IMR-90 (cell line): ENCODE results near the gene ACVR1. TPM values are rescaled to one million over a fixed set of nuclear protein-coding genes. Genes with fewer than 3 reads are reported as not detected.

ENCODE experiments used
- ATAC-seq: fragments of 200-7000 bp; cut with Tn5 transposase; 2 replicates; pipeline ENCODE4 v1.9.1; 2020; ENCODE audit warnings: low read depth, mild to moderate bottlenecking, moderate library complexity
- BruUV-seq: library from RNA; stranded (reverse); fragments of 400-500 nt; replicated peaks from 2 replicates; lab custom pipeline; 2021; lab: Mats Ljungman, UMichigan
- CTCF ChIA-PET: fragments of 300-600 bp; formaldehyde crosslinking; extraction: SDS; loops from one replicate; lab custom pipeline; 2021; ENCODE audit warnings: antibody characterized with exemption; lab: Yijun Ruan, JAX
- POLR2A ChIA-PET: fragments of 300-600 bp; sonication (Branson Sonifier 250); formaldehyde crosslinking; loops from one replicate; lab custom pipeline; 2022; ENCODE audit warnings: antibody characterized with exemption; ENCODE audit not compliant: unreplicated experiment; lab: Charles Lee
- DNase-seq: peaks from one replicate; pipeline ENCODE4 v3.0.0; 2013
- H2AFZ ChIP-seq: replicated peaks from 2 replicates; pipeline ENCODE3; 2013; ENCODE audit warnings: low read length, mild to moderate bottlenecking; ENCODE audit not compliant: poor library complexity
- H2AK5ac ChIP-seq: 2 replicates; pipeline ENCODE4 v1.6.1; 2013; ENCODE audit warnings: low read depth, low read length, inconsistent platforms
- H2AK9ac ChIP-seq: replicated peaks from 2 replicates; pipeline ENCODE3; 2013; ENCODE audit warnings: mild to moderate bottlenecking, low read depth, low read length, moderate library complexity; ENCODE audit not compliant: poor library complexity
- H2BK120ac ChIP-seq: 2 replicates; pipeline ENCODE4 v1.6.1; 2013; ENCODE audit warnings: low read depth, low read length, inconsistent platforms
- H2BK15ac ChIP-seq: 3 replicates; pipeline ENCODE4 v1.6.1; 2013; ENCODE audit warnings: low read depth, low read length, inconsistent platforms
- H2BK20ac ChIP-seq: 2 replicates; pipeline ENCODE4 v1.6.1; 2013; ENCODE audit warnings: low read depth, mild to moderate bottlenecking, inconsistent platforms, low read length, moderate library complexity
- H2BK5ac ChIP-seq: 2 replicates; pipeline ENCODE4 v1.6.1; 2013; ENCODE audit warnings: mild to moderate bottlenecking, low read depth, low read length, inconsistent platforms; ENCODE audit not compliant: poor library complexity, severe bottlenecking
- H3K14ac ChIP-seq: replicated peaks from 2 replicates; pipeline ENCODE4 v1.6.1; 2013; ENCODE audit warnings: low read depth, low read length, inconsistent platforms
- H3K18ac ChIP-seq: 2 replicates; pipeline ENCODE4 v1.6.1; 2013; ENCODE audit warnings: low read depth, low read length, control low read depth
- H3K23ac ChIP-seq: 2 replicates; pipeline ENCODE4 v1.6.1; 2013; ENCODE audit warnings: low read depth, low read length, inconsistent platforms
- H3K27ac ChIP-seq: 2 replicates; pipeline ENCODE4 v1.5.1; 2013; ENCODE audit warnings: mild to moderate bottlenecking, control low read depth, low read length; ENCODE audit not compliant: insufficient read depth
- H3K27me3 ChIP-seq: 2 replicates; pipeline ENCODE4 v1.6.1; 2013; ENCODE audit warnings: low read length; ENCODE audit not compliant: control insufficient read depth, insufficient read depth
- H3K36me3 ChIP-seq: 2 replicates; pipeline ENCODE4 v1.6.1; 2013; ENCODE audit warnings: low read length, mixed read lengths; ENCODE audit not compliant: control insufficient read depth, insufficient read depth
- H3K4ac ChIP-seq: 2 replicates; pipeline ENCODE4 v1.6.1; 2013; ENCODE audit warnings: low read depth, low read length, inconsistent platforms
- H3K4me1 ChIP-seq: 2 replicates; pipeline ENCODE4 v1.6.1; 2013; ENCODE audit warnings: low read length, mixed read lengths; ENCODE audit not compliant: control insufficient read depth, insufficient read depth
- H3K4me2 ChIP-seq: 2 replicates; pipeline ENCODE4 v1.6.1; 2013; ENCODE audit warnings: low read depth, mild to moderate bottlenecking, control low read depth, low read length, moderate library complexity
- H3K4me3 ChIP-seq: 2 replicates; pipeline ENCODE4 v1.5.1; 2013; ENCODE audit warnings: low read depth, mild to moderate bottlenecking, control low read depth, low read length, moderate library complexity; ENCODE audit not compliant: insufficient read depth
- H3K56ac ChIP-seq: 2 replicates; pipeline ENCODE4 v1.6.1; 2013; ENCODE audit warnings: low read length, inconsistent platforms; ENCODE audit not compliant: insufficient read depth; ENCODE audit errors: extremely low read depth
- H3K79me1 ChIP-seq, 2 experiments: 2 replicates each; pipeline ENCODE4 v1.6.1; 2013; ENCODE audit warnings: low read length in 2 of 2, inconsistent platforms in 1 of 2, low read depth in 1 of 2
- H3K9ac ChIP-seq: 2 replicates; pipeline ENCODE4 v1.6.1; 2013; ENCODE audit warnings: low read depth, low read length, control low read depth
- H3K9me1 ChIP-seq: 2 replicates; pipeline ENCODE4 v1.6.1; 2013; ENCODE audit warnings: low read length, inconsistent platforms; ENCODE audit not compliant: insufficient read depth
- H3K9me3 ChIP-seq: 2 replicates; pipeline ENCODE4 v1.6.1; 2013; ENCODE audit warnings: low read length; ENCODE audit not compliant: control insufficient read depth, insufficient read depth
- H4K20me1 ChIP-seq: 2 replicates; pipeline ENCODE4 v1.6.1; 2013; ENCODE audit warnings: low read length, inconsistent platforms; ENCODE audit not compliant: insufficient read depth
- H4K5ac ChIP-seq: 2 replicates; pipeline ENCODE4 v1.6.1; 2013; ENCODE audit warnings: mild to moderate bottlenecking, low read depth, low read length, control low read depth
- H4K8ac ChIP-seq, 2 experiments: 2 replicates each; pipeline ENCODE4 v1.6.1; 2013; ENCODE audit warnings: low read depth in 2 of 2, low read length in 2 of 2, control low read depth in 1 of 2, inconsistent platforms in 1 of 2
- H4K91ac ChIP-seq: 2 replicates; pipeline ENCODE4 v1.6.1; 2013; ENCODE audit warnings: low read depth, low read length, inconsistent platforms; ENCODE audit not compliant: insufficient read depth
- BHLHE40 ChIP-seq: fragments of 150-350 bp; IDR thresholded peaks from 2 replicates; pipeline ENCODE4 v1.6.1; 2016; ENCODE audit warnings: mild to moderate bottlenecking, low read depth, low read length
- CEBPB ChIP-seq: IDR thresholded peaks from 2 replicates; pipeline ENCODE4 v1.6.1; 2012; ENCODE audit warnings: low read depth, low read length, improper control_type of control experiment
- CHD1 ChIP-seq: IDR thresholded peaks from 2 replicates; pipeline ENCODE4 v1.6.1; 2012; ENCODE audit warnings: low read depth, low read length, improper control_type of control experiment
- CTCF ChIP-seq: conservative IDR thresholded peaks from 2 replicates; pipeline ENCODE4 v1.5.1; 2012; ENCODE audit warnings: mild to moderate bottlenecking, low read depth, low read length, improper control_type of control experiment
- ELK1 ChIP-seq: fragments of 150-350 bp; IDR thresholded peaks from 2 replicates; pipeline ENCODE4 v1.6.1; 2016; ENCODE audit warnings: low read depth, mild to moderate bottlenecking, low read length, moderate library complexity, borderline replicate concordance
- FOS ChIP-seq: fragments of 150-350 bp; IDR thresholded peaks from 2 replicates; pipeline ENCODE4 v1.6.1; 2016; ENCODE audit warnings: low read depth, low read length
- MAZ ChIP-seq: IDR thresholded peaks from 2 replicates; pipeline ENCODE4 v1.6.1; 2012; ENCODE audit warnings: low read depth, mild to moderate bottlenecking, low read length, improper control_type of control experiment, moderate library complexity, borderline replicate concordance
- MXI1 ChIP-seq: IDR thresholded peaks from 2 replicates; pipeline ENCODE4 v1.6.1; 2012; ENCODE audit warnings: low read depth, mild to moderate bottlenecking, low read length, moderate library complexity, borderline replicate concordance
- NFE2L2 ChIP-seq: fragments of 150-350 bp; IDR thresholded peaks from 2 replicates; pipeline ENCODE4 v1.6.1; 2016; ENCODE audit warnings: low read depth, mild to moderate bottlenecking, low read length
- RAD21 ChIP-seq: IDR thresholded peaks from 2 replicates; pipeline ENCODE4 v1.6.1; 2012; ENCODE audit warnings: low read length, improper control_type of control experiment
- RCOR1 ChIP-seq: IDR thresholded peaks from 2 replicates; pipeline ENCODE4 v1.6.1; 2012; ENCODE audit warnings: mild to moderate bottlenecking, low read length, improper control_type of control experiment; ENCODE audit not compliant: insufficient replicate concordance
- RFX5 ChIP-seq: IDR thresholded peaks from 2 replicates; pipeline ENCODE4 v1.8.0; 2012; ENCODE audit warnings: low read depth, mild to moderate bottlenecking, low read length, moderate library complexity
- SMC3 ChIP-seq: fragments of 150-350 bp; IDR thresholded peaks from 2 replicates; pipeline ENCODE4 v1.6.1; 2016; ENCODE audit warnings: low read depth, mild to moderate bottlenecking, antibody characterized with exemption, low read length, moderate library complexity
- USF2 ChIP-seq: fragments of 150-350 bp; IDR thresholded peaks from 2 replicates; pipeline ENCODE4 v1.6.1; 2017; ENCODE audit warnings: mild to moderate bottlenecking, antibody characterized with exemption, low read length, low read depth
- WGBS, 2 experiments: methylation state at CpG; one replicate each; pipeline versions ENCODE4 v1.1.5 to v1.1.7; 2013; ENCODE audit warnings: missing lambda C conversion rate in 2 of 2; ENCODE audit not compliant: insufficient read length in 1 of 2; ENCODE audit errors: extremely low coverage in 2 of 2; 5-methylcytosine and 5-hydroxymethylcytosine counted together
- dilution Hi-C: fragments of 300-500 bp; cut with HindIII; formaldehyde crosslinking; loops from one replicate; pipeline ENCODE4 v1.14.3; 2018; ENCODE audit warnings: low sequenced_read_pairs; ENCODE audit not compliant: unreplicated experiment
- in situ Hi-C: fragments of 300-500 bp; cut with MboI; formaldehyde crosslinking; loops from 3 replicates; pipeline ENCODE4 v1.14.3; 2019; ENCODE audit warnings: low sequenced_read_pairs, inconsistent platforms, mixed read lengths
- intact Hi-C: fragments of 100-400 bp; cut with micrococcal nuclease; formaldehyde crosslinking; loops from 2 replicates; pipeline ENCODE4 v1.10.0; 2022
- polyA plus RNA-seq, 3 experiments: library from polyadenylated mRNA; depleted of rRNA; stranded (reverse); fragments of >200 nt; gene quantifications; 2 replicates each; pipeline ENCODE4 v1.2.3, GENCODE V29; 2012; ENCODE audit warnings: low replicate concordance in 1 of 3
- total RNA-seq: library from RNA; depleted of rRNA; stranded (reverse); fragments of >200 nt; gene quantifications from 2 replicates; pipeline ENCODE4 v1.2.3, GENCODE V29; 2012

The ACVR1 gene
- total and polyA plus RNA-seq, 2 of the 4 experiments (the other 2 are of a cell fraction), result 21.1 to 40.8 TPM

GRCh38 chr2:157830266-157830665 lies 45.9 kb downstream of the ACVR1 start:
- Histone ChIP-seq H3K9me3 (no peaks in the 10 kb centered on the region), H3K4me2 (no peak overlapping the region; the same call in 1 of the 2 replicates), H2BK15ac (no peak overlapping the region; the same call in 2 of the 3 replicates), H3K36me3 (no peaks in the 10 kb centered on the region; the same call in 1 of the 2 replicates), H3K27me3 (no peaks in the 10 kb centered on the region), H3K14ac (no peak overlapping the region), H2BK20ac (no peak overlapping the region), H2BK5ac (peak overlapping the region; percentile 56), H3K4ac (no peak overlapping the region), H2AK9ac (no peak overlapping the region), H2AK5ac (no peak overlapping the region), H3K56ac (no peak overlapping the region), H3K4me3 (no peak overlapping the region), H3K9me1 (peaks cover 17% of the 10 kb centered on the region), H3K9ac (no peak overlapping the region), H4K20me1 (no peaks in the 10 kb centered on the region), H2AFZ (no peak overlapping the region), H3K18ac (no peak overlapping the region; the same call in 1 of the 2 replicates), H3K27ac (peak overlapping the region; percentile 86; the same call in 1 of the 2 replicates), H4K8ac (no peak overlapping the region), H3K23ac (no peak overlapping the region), H4K91ac (no peak overlapping the region), H2BK120ac (no peak overlapping the region), H4K5ac (no peak overlapping the region), H3K4me1 (peaks cover 10% of the 10 kb centered on the region), H3K79me1 (peaks cover 22 to 64% of the 10 kb centered on the region in 2 experiments)
- in situ Hi-C loops (no loop called here), intact Hi-C loops (loop anchor here (2.0 kb wide), 1 partner anchor 47 kb away; the partner anchor contains the start of gene ACVR1), dilution Hi-C loops (no loop called here)
- no TSS peak for BruUV-seq
- WGBS, 2 experiments, result no CpG with 5 or more reads among the region's 1 CpG
- CTCF ChIA-PET, result interaction anchor here (0.6 kb wide), 1 partner anchor 1073 kb away, joined by 3 read pairs; no protein-coding TSS in a partner anchor
- DNase-seq, result no peak
- POLR2A ChIA-PET, result no interaction called here
- TF ChIP-seq USF2 (no peak), ELK1 (no peak), BHLHE40 (no peak), MAZ (no peak), SMC3 (no peak), CTCF (no peak), CEBPB (no peak), MXI1 (no peak), FOS (no peak), RAD21 (no peak), RFX5 (no peak), RCOR1 (no peak), CHD1 (no peak), NFE2L2 (no peak)
- no peak for ATAC-seq
